HG03060 (cell line): ENCODE data around the gene DCP1A.
"Not testable (repeated sequence)": the region's sequence is repeated elsewhere in the genome, so short reads cannot be mapped to it uniquely, and the experiment has no call there.

ENCODE experiments used
- ATAC-seq: cut with Tn5 transposase; IDR thresholded peaks from one replicate; pipeline ENCODE4 v1.9.1; 2021; ENCODE audit warnings: low read depth, moderate number of reproducible peaks; ENCODE audit not compliant: unreplicated experiment

Gene DCP1A

DNA sequence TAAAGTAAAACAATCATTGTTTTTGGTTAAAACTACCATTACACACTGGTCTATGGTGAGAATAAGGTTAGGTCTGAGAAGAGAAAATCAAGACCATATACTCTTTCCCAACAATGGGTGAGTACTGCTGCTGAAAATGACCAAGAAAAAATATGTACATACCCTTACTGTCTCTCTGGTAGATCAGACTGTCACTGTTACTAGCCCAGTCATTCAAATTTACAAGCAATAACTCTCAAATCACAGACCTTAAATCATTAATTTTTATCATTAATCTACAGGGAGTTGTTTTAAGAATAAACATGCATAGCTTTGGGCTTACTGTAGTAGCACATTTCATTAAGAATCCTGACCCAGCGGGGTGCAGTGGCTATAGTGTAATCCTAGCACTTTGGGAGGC, 17.4 kb downstream of the DCP1A start:
- no peak for ATAC-seq

DNA sequence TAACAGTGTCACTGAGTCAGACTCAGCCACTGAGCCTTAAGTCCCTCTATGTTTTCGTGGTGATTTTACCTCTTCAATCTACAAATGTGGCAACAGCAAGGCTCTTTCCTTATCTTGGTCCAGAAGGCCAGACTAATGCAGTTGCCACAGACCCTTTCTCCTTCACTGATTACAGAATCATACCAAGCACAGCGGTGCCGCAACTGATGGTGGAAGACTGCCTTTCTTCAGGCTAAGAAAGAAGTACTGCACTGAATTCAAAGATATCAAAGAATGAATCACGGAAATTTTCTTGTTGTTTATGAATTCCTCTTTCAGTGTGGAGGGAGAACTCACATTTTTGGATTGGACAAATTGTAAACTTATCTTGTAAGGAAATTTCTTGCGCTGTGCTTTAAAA, 18.6 kb downstream of the DCP1A start:
- no peak for ATAC-seq

DNA sequence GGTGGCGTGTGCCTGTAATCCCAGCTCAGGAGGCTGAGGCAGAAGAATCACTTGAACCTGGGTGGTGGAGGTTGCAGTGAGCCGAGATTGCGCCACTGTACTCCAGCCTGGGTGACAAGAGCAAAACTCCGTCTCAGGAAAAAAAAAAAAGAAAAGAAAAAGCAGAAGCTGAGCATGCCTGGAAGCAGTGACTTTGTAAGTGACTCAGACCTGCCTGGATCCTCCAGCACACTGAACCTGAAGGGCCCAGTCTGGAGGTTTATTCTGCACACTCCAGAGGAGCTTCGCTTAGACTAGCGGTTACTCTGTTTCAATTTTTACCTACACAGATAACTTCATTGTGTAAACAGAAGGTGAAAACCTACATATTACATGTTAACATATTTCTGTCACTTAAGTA, 19.4 kb downstream of the DCP1A start:
- not testable (repeated sequence) for ATAC-seq

DNA sequence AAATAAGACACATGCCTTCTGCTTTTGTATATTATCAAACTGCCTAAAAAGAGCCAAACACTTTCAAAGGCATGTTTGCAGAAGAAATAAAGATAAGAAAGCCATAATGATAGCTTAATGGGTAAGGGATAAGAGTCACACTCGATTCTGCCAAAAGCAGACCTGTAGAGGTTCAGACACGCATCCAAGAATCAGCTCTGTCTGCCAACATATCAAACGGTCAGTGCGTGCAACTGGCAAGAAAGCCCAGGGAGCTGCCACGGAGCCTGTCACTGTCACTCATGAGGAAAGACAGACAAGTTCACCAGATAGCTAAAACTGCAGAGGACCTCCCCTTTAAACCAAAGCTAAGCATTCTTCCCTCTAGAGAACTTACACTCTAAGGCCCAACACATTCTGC, 23.2 kb downstream of the DCP1A start:
- ATAC-seq, result no peak

DNA sequence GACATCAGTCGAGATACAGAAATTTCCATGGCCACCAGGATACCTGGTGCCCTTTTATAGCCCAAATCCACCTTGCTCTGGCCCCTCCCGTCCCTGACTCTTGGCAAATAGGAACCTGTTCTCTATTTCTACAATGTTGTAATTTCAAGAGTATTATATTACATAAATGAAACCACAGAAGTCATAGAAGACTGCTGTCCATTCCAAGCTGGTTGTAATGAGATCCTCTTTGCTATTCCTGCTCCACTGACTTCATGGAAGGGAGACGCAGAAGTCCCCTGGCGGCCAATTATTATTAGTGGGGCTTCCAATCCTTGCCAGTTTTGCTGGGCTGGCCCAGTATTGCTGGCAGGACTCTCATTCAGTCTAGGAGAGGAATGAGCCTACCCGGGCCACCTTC, 26.6 kb downstream of the DCP1A start:
- ATAC-seq, result no peak

DNA sequence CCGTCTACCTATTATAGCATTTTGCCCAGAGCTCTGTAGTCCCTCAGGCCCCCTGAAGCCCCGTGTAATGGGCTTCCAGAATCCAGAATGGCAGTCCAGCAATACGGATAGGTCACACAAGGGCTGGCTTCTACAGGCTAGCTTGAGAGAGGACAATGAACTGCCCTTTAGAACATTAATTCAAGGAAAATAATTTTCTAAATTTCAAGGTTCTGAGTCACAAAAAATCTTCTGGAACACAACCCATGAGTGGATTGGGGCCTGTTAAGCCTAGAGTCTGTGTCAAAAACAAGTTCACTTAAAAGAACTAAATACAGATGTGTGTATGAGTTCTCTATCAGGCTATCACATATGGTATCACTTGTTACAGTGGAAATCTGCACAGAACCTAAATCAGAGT, 28.8 kb downstream of the DCP1A start:
- ATAC-seq, result no peak

DNA sequence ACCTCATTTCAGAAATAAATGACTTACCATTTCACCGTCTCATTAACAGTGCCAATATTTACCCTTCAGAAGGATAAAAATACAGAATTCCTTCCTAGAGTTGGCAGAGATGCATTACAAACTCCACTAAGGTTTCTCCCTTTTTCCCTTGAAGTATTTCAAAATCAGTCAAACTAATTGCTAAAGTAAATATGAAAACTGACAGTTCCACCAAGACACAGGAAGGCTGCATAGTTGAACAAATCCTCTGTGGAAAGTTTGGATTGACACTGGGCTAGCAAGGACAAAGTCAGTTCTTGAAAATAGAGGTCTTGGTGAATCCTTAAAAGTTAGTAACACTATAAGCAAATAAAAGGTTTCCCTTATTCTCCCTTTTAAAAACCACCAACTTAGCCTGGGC, 34.5 kb downstream of the DCP1A start:
- ATAC-seq, result no peak

DNA sequence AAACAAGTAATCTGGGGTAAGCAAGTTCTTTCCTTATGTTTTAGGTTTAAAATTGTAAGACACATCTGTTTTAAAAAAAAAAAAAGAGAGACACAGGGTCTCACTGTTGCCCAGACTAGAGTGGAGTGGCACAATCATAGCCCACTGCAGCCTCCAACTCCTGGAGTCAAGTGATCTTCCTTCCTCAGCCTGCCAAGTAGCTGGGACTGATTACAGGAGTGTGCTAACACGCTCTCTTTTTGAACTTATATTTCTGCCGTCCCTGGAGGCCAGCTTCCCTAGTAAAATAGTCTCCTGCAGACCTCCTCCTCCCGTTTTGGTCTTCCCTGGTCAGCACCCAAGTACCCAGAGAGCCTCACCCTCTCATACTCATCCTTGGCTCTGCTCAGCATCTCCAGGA, 35.5 kb downstream of the DCP1A start:
- ATAC-seq, result no peak

DNA sequence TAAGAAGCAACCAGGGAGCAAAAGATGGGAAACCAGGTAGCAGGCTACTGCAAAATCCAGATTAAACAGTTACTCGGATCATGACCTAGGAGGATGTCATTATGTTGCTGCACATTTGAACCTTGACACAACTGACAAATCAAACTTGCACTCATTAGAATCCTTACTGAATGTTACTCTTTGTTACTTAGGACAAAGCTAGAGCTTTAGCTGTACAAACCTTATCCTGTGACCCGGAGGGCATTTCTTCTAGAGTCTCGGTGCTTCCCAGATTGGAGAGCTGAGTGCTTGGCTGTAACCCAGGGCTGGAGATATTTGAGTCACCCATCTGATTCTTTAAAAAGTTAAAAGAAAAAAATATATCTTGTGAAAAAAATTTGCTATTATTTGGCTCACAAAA, 43.4 kb downstream of the DCP1A start:
- ATAC-seq, result no peak

DNA sequence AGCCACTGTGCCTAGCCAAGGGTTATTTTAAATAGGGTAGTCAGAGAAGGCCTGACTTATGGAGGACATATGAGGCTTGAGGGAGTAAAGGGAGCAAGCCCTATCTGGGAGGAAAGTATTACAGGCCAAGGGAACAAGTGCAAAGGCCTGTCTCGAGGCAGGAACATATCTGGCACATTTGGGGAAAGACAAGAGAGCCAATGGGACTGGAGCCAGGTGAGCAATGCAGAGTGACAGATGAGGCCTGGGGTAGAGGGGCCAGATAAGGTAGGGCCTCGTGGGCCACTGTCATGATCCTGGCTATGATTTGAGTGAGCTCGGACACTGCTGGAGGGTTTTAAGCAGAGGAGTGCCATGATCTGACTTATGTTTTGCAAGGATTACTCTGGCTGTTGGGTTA, 43.8 kb downstream of the DCP1A start:
- ATAC-seq, result no peak

DNA sequence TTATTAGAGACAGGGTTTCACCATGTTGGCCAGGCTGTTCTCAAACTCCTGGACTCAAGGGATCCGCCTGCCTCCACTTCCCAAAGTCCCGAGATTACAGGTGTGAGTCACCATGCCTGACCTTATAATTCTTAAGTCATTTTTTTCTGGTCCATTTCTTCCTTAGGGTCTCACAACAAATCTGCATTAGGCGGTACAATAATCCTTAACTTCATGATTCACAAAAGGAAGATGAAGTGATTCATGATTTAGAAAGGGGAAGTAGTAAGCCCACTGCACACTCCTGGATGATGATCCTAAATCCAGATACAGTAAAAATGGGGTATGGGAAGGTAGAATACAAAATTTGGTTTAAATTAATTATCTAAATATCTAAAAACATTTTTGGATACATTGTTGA, 46.5 kb downstream of the DCP1A start:
- no peak for ATAC-seq

DNA sequence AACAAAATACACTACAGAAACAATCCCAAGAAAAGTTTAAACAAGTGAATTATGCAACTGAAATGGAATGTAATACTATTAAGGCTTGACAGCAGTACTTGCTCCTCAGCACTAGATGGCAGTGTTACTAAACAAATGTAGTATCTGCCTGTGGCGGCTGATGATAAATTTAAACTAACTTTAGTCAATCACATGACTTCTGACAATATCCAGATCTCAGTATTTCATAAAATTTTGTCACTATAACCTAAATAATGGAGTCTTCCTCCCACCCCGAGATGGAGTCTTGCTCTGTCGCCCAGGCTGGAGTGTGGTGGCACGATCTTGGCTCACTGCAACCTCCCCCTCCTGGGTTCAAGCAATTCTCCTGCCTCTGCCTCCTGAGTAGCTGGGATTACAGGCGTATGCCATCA, 47.7 kb downstream of the DCP1A start:
- not testable (repeated sequence) for ATAC-seq

DNA sequence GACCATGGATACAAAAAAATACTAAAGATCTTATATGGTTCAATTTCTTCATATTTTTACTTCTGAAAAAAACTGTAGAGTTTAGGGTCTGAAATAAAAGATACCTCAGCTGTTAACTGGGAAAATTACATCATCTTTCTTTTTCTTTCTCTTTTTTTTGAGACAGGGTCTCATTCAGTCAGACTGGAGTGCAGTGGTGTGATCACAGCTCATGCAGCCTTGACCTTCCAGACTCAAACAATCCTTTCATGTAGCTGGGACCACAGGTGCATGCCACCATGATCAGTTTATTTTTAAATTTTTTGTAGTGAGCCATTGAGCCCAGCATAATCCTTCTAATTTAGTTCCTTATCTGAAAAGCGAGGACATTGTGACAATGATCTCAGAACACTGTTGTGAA, 51.9 kb downstream of the DCP1A start:
- no peak for ATAC-seq

DNA sequence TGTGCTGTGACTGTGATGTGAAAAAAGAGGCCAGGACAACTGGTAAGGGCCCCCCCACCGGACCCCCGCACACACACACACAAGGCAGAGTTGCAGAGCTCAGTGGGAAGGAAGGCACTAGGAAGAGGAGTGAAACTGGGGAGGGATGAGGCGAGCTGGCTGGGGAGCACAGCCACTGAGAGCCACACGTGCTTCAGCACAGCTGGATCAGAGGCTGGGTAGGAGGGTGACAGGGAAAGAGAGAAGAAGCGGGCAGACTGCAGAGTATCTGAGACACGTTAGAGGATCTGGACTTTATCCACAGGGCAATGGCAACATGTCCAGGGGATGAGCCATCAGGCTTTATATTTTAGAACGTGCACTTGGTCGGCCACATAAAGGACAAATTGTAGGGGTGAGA, 53.5 kb downstream of the DCP1A start:
- no peak for ATAC-seq

DNA sequence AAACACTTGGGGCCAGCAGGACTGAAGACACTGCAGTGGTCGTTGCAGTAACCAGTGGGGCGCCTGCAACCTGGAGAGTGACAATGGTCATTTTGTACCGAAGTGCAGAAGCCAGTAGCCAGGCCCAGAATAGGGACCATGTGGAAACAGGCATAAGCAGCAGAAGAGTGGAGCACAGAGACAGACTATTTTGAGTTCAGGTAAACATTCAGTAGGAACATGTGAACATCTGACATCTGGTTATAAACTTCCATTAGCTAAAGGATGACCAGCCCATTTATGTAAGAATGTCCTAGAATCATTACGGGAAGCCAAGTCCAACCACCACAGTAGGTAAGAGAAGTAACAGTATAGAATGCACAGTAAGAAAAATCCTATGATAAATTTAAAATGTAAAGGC, 59.1 kb downstream of the DCP1A start:
- ATAC-seq, result no peak

DNA sequence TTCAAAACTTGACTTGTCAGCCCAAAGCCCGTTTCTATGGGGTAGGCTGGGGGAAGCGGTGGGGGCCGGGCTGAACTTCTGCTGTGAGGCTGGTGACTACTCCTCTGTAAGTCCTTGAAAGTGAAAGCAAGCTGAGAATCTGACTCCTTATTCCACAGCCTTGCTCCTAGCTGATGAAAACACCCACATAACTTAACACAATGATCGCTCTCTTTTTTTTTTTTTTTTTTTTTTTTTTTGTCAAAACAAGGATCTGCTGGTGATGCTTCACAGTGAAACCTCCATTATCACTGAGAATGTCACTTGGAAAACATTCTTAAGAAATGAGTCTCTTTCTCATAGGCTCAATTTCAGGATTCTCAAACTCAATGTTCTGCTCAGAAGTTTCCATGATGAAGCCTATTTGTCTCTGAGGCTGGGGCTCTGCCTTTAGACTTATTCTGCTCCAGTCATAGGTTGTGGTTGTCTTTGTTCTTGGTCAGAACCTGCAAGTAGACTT, 60.2 kb downstream of the DCP1A start:
- no peak for ATAC-seq

DNA sequence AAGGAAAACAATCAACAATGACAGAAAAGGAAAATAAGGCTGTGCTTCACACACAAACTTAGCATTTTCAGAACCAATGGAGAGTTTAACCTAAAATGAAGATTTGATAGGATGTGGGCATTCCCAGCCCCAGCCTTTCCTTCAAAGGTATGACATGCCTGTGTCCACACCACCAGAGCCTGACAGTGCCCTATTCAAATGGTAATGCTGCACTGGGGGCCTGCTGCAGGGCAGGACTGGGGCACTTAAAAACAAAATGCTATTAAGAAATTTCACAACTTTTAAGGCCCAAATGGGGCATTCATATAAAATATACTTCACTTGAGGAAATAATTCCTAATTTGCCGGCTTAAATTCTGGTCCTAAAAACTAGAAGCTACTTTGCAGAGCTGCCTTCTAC, 60.6 kb downstream of the DCP1A start:
- no peak for ATAC-seq

DNA sequence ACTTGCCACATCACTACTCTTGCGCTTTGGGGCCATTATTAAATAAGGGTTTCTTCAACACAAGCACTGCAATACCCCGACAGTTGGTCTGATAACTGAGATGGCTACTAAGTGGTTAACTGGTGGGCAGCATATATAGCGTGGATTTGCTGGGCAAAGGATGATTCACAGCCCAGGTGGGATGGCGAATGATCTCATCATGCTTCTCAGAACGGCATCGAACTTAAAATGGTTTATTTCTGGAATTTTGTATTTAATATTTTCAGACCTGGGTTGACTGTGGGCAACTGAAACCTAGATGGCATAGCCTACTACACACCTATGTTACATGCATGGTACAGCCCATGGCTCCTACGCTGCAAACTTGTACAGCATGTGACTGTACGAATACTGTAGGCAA, 64.8 kb downstream of the DCP1A start:
- ATAC-seq, result no peak

DNA sequence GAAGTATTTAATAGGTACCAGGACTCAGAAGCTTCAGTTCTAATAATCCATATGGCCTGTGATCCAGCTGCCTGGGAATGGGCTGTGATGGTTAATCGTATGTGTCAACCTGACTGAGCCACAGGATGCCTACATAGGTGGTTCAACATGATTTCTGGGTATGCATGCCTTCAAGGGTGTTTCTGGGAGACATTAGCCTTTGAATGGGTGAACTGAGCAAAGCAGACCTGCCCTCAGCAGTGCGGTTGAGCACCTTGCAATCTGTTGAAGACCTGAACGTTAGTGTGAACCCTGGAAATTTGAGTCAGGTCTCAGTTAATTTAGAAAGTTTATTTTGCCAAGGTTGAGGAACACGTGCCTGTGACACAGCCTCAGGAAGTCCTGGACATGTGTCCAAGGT, 68.7 kb downstream of the DCP1A start:
- no peak for ATAC-seq

DNA sequence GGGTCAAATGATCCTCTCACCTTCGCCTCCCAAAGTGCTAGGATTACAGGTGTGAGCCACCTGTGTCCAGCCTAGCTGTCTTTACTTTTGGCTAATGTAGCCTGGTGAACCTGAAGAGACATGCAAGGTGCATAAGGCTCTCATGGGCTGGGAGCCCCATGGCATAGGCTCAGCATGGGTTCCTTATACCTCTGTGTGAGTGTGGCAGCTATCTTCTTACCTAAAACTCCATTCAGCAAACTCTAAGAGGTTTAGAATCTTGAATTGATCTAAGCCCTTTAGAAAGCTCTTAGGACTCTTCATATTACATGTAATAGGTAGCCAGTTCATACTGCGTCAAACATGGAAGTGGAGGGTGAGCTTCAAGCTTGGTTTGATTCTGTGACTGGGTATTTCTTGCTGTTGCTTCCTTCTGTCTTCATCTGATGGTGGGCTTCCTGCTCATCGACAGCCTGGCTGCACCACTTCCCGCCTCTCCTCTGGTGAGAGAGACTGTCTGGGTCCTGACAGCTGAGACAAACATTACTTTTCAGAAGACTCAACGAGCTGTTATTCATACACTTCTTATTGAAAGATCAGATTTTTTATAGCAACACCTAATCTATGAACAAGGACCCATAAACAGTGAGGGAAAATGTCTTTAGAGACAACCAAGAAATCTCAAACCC, 72.3 kb downstream of the DCP1A start:
- no peak for ATAC-seq

DNA sequence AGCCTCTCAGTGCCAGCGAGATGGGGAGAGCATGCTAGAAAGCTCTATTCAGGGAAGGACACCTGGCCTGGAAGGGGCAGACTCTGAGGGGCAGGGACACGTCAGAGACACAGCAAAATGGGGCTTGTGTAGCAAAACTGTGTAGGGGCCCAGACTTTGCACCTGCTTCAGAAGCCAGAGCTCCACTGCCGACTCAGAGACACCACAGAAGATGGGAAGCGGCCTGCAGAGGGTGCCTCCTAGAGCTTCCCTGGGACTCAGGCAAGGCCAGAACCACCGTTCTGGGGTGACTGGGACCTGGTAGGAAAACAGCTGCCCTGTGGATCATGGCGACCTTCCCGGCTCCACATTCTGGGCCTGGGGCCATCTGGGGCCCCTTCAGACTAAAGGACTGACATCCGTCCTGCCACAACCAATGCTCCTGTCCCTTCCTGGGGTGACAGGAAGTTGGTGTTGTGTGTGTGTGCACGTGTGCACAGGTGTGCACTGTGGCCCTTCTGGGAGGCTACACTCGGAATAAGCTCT, 74.1 kb downstream of the DCP1A start:
- no peak for ATAC-seq
